HEK293 (cell line): Measurements from ENCODE around the gene HNRNPUL1.

Source experiments
- CTCF ChIA-PET: fragments of 350-600 bp; formaldehyde crosslinking; extraction: SDS; loops from one replicate; lab custom pipeline; 2021; ENCODE audit warnings: antibody characterized with exemption; lab: Yijun Ruan, JAX
- POLR2A ChIA-PET: fragments of 300-600 bp; formaldehyde crosslinking; extraction: SDS; loops from one replicate; lab custom pipeline; 2020; ENCODE audit warnings: antibody characterized with exemption, inconsistent platforms; lab: Yijun Ruan, JAX
- H3K27ac ChIP-seq: fragments of 200-500 bp; sonication (Bioruptor generic); 2 replicates; pipeline ENCODE4 v1.5.1; 2014; ENCODE audit warnings: low read depth, low read length, control low read depth, inconsistent platforms; ENCODE audit errors: extremely low read depth
- H3K36me3 ChIP-seq, 2 experiments: fragments of 200-500 bp in 1 of 2; sonication (Bioruptor generic) in 1 of 2; 1 replicate in 1 of 2; 2 replicates in 1 of 2; pipeline ENCODE4 v1.5.1; 2014 to 2017; ENCODE audit warnings: inconsistent platforms in 2 of 2, low read length in 2 of 2; ENCODE audit not compliant: control insufficient read depth in 2 of 2, insufficient read depth in 1 of 2
- H3K4me1 ChIP-seq: fragments of 200-500 bp; sonication (Bioruptor generic); 2 replicates; pipeline ENCODE4 v1.5.1; 2014; ENCODE audit warnings: mild to moderate bottlenecking, low read length, inconsistent platforms; ENCODE audit not compliant: control insufficient read depth, insufficient read depth
- H3K4me3 ChIP-seq: 2 replicates; pipeline ENCODE4 v1.5.1; 2011; ENCODE audit warnings: low read depth, mild to moderate bottlenecking, control low read depth, low read length, moderate library complexity
- H3K9me3 ChIP-seq: fragments of 200-500 bp; sonication (Bioruptor generic); 2 replicates; pipeline ENCODE4 v1.5.1; 2014; ENCODE audit warnings: low read depth, low read length, inconsistent platforms; ENCODE audit not compliant: control insufficient read depth, insufficient read depth
- SP7 ChIP-seq: fragments of 450-650 bp; formaldehyde crosslinking; IDR thresholded peaks from 2 replicates; pipeline ENCODE4 v1.5.1; 2016; ENCODE audit warnings: missing biosample characterization, missing genetic modification characterization
- ZBTB1 ChIP-seq: fragments of 450-650 bp; formaldehyde crosslinking; IDR thresholded peaks from 2 replicates; pipeline ENCODE4 v1.5.1; 2016; ENCODE audit warnings: missing biosample characterization, missing genetic modification characterization
- ZNF133 ChIP-seq: fragments of 450-650 bp; formaldehyde crosslinking; IDR thresholded peaks from 2 replicates; pipeline ENCODE4 v1.5.1; 2016; ENCODE audit warnings: missing biosample characterization, missing genetic modification characterization
- ZNF16 ChIP-seq: fragments of 450-650 bp; formaldehyde crosslinking; IDR thresholded peaks from 2 replicates; pipeline ENCODE4 v1.5.1; 2016; ENCODE audit warnings: low read depth, missing biosample characterization, missing genetic modification characterization
- ZNF514 ChIP-seq: fragments of 450-650 bp; formaldehyde crosslinking; IDR thresholded peaks from 2 replicates; pipeline ENCODE4 v1.5.1; 2016; ENCODE audit warnings: missing biosample characterization, missing genetic modification characterization
- ZNF664 ChIP-seq: fragments of 450-650 bp; formaldehyde crosslinking; IDR thresholded peaks from 2 replicates; pipeline ENCODE4 v1.5.1; 2016; ENCODE audit warnings: missing biosample characterization, missing genetic modification characterization
- ZNF777 ChIP-seq: fragments of 450-650 bp; formaldehyde crosslinking; IDR thresholded peaks from 2 replicates; pipeline ENCODE4 v1.5.1; 2017; ENCODE audit warnings: missing biosample characterization, missing genetic modification characterization, borderline replicate concordance
- ZSCAN23 ChIP-seq: fragments of 450-650 bp; formaldehyde crosslinking; IDR thresholded peaks from 2 replicates; pipeline ENCODE4 v1.5.1; 2016; ENCODE audit warnings: missing biosample characterization, missing genetic modification characterization
- TF ChIP-seq, protein P1 (sequence below): fragments of 450-650 bp; formaldehyde crosslinking; IDR thresholded peaks from 2 replicates; pipeline ENCODE4 v1.5.1; 2016; ENCODE audit warnings: missing biosample characterization, missing genetic modification characterization
- TF ChIP-seq, protein P2 (sequence below): sonication (generic); formaldehyde crosslinking; IDR thresholded peaks from 2 replicates; pipeline ENCODE4 v1.8.1; 2022; ENCODE audit warnings: mild to moderate bottlenecking, moderate library complexity, missing genetic modification reagents
- TF ChIP-seq, protein P3 (sequence below): fragments of 450-650 bp; formaldehyde crosslinking; IDR thresholded peaks from 2 replicates; pipeline ENCODE4 v1.5.1; 2017; ENCODE audit warnings: missing biosample characterization, missing genetic modification characterization

The HNRNPUL1 gene

DNA sequence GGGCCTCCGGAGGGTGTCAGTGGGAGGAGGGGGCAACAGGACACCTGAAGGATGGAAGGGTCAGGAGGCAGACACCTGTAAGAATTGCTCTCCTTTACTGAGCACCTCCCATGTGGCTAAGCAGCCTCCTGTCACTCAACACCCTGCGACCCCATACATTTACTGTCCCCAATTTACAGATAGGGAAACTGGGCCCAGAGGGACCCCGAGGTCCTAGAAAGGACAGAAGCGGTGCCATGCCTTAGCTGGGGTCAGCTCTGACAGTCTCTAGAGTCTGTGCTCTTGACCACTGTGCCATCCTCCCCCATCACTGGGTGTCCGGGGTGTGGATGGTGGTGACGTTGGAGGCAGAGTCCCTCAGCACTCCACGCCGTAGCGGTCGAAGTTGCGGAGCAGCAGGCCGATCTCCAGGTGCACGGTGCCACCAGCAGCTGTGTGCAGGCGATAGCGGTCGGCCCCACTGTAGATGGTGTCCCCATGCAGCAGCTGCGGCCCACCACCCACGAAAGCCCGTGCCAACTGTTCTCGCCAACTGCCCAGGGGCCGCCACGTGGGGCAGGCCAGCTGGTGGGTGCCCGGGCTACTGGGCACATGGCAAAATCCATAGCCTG lies 90.3 kb downstream of the HNRNPUL1 start (continued):
- TF ChIP-seq, protein P1, sequence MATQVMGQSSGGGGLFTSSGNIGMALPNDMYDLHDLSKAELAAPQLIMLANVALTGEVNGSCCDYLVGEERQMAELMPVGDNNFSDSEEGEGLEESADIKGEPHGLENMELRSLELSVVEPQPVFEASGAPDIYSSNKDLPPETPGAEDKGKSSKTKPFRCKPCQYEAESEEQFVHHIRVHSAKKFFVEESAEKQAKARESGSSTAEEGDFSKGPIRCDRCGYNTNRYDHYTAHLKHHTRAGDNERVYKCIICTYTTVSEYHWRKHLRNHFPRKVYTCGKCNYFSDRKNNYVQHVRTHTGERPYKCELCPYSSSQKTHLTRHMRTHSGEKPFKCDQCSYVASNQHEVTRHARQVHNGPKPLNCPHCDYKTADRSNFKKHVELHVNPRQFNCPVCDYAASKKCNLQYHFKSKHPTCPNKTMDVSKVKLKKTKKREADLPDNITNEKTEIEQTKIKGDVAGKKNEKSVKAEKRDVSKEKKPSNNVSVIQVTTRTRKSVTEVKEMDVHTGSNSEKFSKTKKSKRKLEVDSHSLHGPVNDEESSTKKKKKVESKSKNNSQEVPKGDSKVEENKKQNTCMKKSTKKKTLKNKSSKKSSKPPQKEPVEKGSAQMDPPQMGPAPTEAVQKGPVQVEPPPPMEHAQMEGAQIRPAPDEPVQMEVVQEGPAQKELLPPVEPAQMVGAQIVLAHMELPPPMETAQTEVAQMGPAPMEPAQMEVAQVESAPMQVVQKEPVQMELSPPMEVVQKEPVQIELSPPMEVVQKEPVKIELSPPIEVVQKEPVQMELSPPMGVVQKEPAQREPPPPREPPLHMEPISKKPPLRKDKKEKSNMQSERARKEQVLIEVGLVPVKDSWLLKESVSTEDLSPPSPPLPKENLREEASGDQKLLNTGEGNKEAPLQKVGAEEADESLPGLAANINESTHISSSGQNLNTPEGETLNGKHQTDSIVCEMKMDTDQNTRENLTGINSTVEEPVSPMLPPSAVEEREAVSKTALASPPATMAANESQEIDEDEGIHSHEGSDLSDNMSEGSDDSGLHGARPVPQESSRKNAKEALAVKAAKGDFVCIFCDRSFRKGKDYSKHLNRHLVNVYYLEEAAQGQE: no peak
- TF ChIP-seq ZSCAN23 (tag by site-specific recombination): no peak
- TF ChIP-seq, protein P2, sequence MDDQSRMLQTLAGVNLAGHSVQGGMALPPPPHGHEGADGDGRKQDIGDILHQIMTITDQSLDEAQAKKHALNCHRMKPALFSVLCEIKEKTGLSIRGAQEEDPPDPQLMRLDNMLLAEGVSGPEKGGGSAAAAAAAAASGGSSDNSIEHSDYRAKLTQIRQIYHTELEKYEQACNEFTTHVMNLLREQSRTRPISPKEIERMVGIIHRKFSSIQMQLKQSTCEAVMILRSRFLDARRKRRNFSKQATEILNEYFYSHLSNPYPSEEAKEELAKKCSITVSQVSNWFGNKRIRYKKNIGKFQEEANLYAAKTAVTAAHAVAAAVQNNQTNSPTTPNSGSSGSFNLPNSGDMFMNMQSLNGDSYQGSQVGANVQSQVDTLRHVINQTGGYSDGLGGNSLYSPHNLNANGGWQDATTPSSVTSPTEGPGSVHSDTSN (CRISPR knock-in tag): peak; percentile 29; the same call in 1 of the 2 replicates
- TF ChIP-seq ZNF664 (tag by site-specific recombination): no peak
- TF ChIP-seq ZNF514: no peak
- TF ChIP-seq ZNF777 (tag by site-specific recombination): no peak

DNA sequence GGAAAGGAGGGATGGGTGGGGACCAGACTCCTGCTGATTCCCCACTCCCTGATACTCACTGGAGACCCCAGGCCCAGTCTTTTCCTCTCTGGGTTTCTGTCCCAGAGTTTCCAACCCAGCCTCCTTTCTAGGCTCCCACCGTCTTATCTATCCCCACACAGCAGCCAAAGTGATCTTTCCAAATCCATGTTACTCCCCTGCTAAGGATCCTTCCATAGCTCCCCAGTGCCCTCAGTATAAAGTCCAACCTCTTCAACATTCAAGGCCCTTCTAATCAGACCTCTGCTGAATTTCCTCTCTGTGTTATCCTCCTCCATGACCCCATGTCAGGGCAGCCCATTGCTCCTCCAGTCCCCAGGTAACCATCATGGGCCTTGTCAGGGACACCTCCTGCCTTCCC lies 90.9 kb downstream of the HNRNPUL1 start:
- TF ChIP-seq ZNF133 (tag by site-specific recombination): no peak
- peak; percentile 91 for TF ChIP-seq ZNF16 (tag by site-specific recombination)
- TF ChIP-seq, protein P2 (CRISPR knock-in tag): no peak
- TF ChIP-seq, protein P3, sequence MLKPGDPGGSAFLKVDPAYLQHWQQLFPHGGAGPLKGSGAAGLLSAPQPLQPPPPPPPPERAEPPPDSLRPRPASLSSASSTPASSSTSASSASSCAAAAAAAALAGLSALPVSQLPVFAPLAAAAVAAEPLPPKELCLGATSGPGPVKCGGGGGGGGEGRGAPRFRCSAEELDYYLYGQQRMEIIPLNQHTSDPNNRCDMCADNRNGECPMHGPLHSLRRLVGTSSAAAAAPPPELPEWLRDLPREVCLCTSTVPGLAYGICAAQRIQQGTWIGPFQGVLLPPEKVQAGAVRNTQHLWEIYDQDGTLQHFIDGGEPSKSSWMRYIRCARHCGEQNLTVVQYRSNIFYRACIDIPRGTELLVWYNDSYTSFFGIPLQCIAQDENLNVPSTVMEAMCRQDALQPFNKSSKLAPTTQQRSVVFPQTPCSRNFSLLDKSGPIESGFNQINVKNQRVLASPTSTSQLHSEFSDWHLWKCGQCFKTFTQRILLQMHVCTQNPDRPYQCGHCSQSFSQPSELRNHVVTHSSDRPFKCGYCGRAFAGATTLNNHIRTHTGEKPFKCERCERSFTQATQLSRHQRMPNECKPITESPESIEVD (tag by site-specific recombination): no peak
- CTCF ChIA-PET: interaction anchor here (0.6 to 5.3 kb wide), 10 partner anchors 9 to 720 kb away, joined by 3 to 64 read pairs (median 4); partner anchors contain the start of genes B9D2 and DMAC2
- POLR2A ChIA-PET: interaction anchor here (2.4 kb wide), 1 partner anchor 9 kb away, joined by 22 read pairs; the partner anchor contains the start of gene B9D2
- Histone ChIP-seq H3K4me1 (peaks cover 5% of the 10 kb centered on the region; the same call in 1 of the 2 replicates), H3K4me3 (no peak overlapping the region), H3K9me3 (no peaks in the 10 kb centered on the region), H3K36me3 (no peaks in the 10 kb centered on the region), H3K27ac (no peak overlapping the region)

DNA sequence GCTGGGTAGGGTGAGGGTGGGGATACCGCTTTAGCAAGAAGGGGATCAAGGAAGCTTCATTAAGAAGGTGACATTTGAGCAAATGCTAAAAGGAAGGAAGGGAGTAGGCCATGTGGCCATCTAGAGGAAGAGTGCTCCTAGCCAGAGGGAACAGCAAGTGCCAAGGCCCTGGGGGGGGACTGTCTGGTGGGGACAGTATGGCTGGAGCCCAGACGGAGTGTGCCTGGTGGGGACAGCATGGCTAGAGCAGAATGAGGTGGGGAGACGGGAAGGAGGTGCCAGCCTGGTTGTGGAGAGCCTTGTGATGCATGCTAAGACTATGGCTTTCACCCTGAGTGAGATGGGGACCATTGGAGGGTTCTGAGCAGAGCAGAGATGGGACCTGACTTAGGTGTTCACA lies 91.6 kb downstream of the HNRNPUL1 start:
- H3K4me3 ChIP-seq: no peak overlapping the region
- TF ChIP-seq SP7 (tag by site-specific recombination) (peak; percentile 86; the same call in 1 of the 2 replicates), ZBTB1 (tag by site-specific recombination) (no peak)
- H3K4me1 ChIP-seq: peaks cover 5% of the 10 kb centered on the region; the same call in 1 of the 2 replicates
- POLR2A ChIA-PET: interaction anchor here (2.4 kb wide), 1 partner anchor 8 kb away, joined by 22 read pairs; the partner anchor contains the start of gene B9D2
- no peaks in the 10 kb centered on the region for H3K36me3 ChIP-seq
- no peak overlapping the region for H3K27ac ChIP-seq
- no peaks in the 10 kb centered on the region for H3K9me3 ChIP-seq
- CTCF ChIA-PET: interaction anchor here (0.7 to 5.3 kb wide), 6 partner anchors 8 to 721 kb away, joined by 3 to 64 read pairs (median 6); partner anchors contain the start of gene B9D2
